ENCODE results near the gene ARPIN.

Gene ARPIN

DNA sequence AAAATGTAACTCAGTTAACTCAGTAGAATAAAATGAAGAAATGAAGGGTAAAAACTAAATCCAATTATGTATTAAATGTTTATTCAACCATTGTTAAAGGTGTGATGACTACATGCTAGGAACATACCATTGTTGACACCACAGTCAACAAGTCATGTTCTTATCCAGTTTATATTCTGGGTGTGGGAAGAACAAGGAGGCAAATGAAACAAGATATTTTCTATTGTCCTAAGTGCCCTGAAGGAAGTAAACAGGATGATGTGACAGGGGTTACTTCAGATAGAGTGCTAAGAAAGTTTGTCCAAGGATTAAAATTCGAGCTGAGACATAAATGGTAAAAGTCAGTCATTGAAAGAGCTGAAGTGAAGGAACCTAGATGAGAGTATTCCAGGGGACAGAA lies 32.0 kb downstream of the ARPIN start:
- Histone ChIP-seq H3K27me3 (ENCODE audit: insufficient read depth, low read depth, severe bottlenecking) (no peaks in the 10 kb centered on the region), H3K4me3 (ENCODE audit: low read depth, low read length) (no peak overlapping the region), H3K36me3 (peaks cover 22% of the 10 kb centered on the region), H3K9me3 (ENCODE audit: severe bottlenecking) (no peaks in the 10 kb centered on the region), H3K27ac (no peak overlapping the region)
- TF ChIP-seq, protein P1, sequence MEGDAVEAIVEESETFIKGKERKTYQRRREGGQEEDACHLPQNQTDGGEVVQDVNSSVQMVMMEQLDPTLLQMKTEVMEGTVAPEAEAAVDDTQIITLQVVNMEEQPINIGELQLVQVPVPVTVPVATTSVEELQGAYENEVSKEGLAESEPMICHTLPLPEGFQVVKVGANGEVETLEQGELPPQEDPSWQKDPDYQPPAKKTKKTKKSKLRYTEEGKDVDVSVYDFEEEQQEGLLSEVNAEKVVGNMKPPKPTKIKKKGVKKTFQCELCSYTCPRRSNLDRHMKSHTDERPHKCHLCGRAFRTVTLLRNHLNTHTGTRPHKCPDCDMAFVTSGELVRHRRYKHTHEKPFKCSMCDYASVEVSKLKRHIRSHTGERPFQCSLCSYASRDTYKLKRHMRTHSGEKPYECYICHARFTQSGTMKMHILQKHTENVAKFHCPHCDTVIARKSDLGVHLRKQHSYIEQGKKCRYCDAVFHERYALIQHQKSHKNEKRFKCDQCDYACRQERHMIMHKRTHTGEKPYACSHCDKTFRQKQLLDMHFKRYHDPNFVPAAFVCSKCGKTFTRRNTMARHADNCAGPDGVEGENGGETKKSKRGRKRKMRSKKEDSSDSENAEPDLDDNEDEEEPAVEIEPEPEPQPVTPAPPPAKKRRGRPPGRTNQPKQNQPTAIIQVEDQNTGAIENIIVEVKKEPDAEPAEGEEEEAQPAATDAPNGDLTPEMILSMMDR (IDR thresholded peaks at IDR 0.05; ENCODE audit: low read depth, low read length) = no peak
- DNase-seq = no peak

DNA sequence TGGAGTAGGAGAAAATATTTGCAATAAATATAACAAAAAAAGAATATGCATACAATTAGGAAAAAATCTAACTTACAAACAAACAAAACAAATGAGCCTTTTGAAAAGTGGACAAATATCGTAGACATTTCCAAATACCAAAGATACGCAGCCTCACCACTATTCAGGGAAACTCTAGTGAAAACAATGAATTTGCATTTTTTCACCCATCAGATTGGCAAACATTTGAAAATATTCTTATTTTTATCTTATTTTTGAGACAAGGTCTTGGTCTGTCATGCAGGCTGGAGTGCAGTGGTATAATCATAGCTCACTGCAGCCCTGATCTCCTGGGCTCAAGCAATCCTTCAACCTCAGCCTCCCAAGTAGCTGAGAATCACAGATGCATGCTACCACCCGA lies 34.4 kb downstream of the ARPIN start:
- H3K27me3 ChIP-seq (ENCODE audit: insufficient read depth, low read depth, severe bottlenecking) = no peaks in the 10 kb centered on the region

DNA sequence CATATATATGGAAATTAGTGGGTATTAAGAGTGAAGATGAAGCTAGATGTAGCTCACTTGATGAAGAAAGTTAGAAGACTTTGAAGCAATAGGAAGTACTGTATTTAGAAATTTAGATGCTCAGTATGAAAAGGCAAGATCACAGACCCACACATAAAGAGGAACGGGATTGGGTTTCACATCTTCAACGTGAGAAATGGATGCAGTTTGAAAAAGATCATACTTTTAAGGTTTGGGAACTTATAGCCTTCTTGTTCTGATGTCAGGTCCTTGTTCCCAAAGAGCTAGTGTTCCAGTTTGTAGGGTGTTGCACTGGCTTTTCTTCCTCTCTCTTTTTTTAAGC lies 35.7 kb downstream of the ARPIN start:
- peaks cover 14% of the 10 kb centered on the region for H3K36me3 ChIP-seq
- no peak for DNase-seq

More for the DNA sequence above, 34.4 kb downstream of the ARPIN start:
- no peak overlapping the region for H3K4me3 ChIP-seq (ENCODE audit: low read depth, low read length)
- no peaks in the 10 kb centered on the region for H3K9me3 ChIP-seq (ENCODE audit: severe bottlenecking)
- no peak for DNase-seq
- H3K27ac ChIP-seq = no peak overlapping the region
- peaks cover 12% of the 10 kb centered on the region for H3K36me3 ChIP-seq
- TF ChIP-seq, protein P1 (IDR thresholded peaks at IDR 0.05; ENCODE audit: low read depth, low read length) = no peak

DNA sequence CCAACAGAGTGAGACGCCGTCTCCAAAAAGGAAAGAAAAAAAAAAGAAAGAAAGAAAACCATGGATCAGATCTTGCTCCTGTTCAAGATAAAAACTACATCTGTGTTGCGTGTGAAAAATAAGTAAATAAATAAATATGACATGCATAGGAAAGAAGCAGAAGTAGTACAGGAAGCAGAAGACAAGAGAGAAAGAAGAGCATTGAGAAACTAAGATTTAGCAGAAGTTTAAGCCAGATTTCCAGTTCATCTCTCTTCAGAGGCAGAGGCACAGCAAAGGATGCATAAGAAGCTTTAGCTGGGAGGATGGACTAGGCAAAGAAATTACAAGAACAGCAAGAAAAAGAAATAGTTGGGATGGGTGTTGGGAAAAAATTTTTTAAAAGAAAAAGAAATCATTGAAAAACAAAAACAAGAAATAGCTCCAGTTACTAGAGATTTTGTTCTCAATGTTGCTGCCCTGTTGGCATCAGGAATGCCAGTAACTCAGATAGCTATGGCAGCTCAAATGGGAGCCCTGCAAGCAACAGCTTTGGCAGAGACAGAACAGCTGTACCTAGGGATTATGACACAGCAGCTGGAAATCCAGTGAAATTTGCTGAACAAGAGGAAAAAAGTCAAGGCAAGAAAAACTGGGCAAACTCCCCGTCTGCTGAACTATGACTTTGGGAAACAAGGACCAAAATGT lies 36.2 kb downstream of the ARPIN start:
- TF ChIP-seq, protein P1 (IDR thresholded peaks at IDR 0.05; ENCODE audit: low read depth, low read length) = no peak
- no peaks in the 10 kb centered on the region for H3K9me3 ChIP-seq (ENCODE audit: severe bottlenecking)
- H3K27ac ChIP-seq = no peak overlapping the region
- no peak for DNase-seq
- no peaks in the 10 kb centered on the region for H3K27me3 ChIP-seq (ENCODE audit: insufficient read depth, low read depth, severe bottlenecking)
- no peak overlapping the region for H3K4me3 ChIP-seq (ENCODE audit: low read depth, low read length)
- peaks cover 15% of the 10 kb centered on the region for H3K36me3 ChIP-seq

More for the DNA sequence above, 35.7 kb downstream of the ARPIN start:
- no peaks in the 10 kb centered on the region for H3K9me3 ChIP-seq (ENCODE audit: severe bottlenecking)
- no peaks in the 10 kb centered on the region for H3K27me3 ChIP-seq (ENCODE audit: insufficient read depth, low read depth, severe bottlenecking)
- H3K27ac ChIP-seq = no peak overlapping the region
- TF ChIP-seq, protein P1 (IDR thresholded peaks at IDR 0.05; ENCODE audit: low read depth, low read length) = no peak
- H3K4me3 ChIP-seq (ENCODE audit: low read depth, low read length) = no peak overlapping the region

DNA sequence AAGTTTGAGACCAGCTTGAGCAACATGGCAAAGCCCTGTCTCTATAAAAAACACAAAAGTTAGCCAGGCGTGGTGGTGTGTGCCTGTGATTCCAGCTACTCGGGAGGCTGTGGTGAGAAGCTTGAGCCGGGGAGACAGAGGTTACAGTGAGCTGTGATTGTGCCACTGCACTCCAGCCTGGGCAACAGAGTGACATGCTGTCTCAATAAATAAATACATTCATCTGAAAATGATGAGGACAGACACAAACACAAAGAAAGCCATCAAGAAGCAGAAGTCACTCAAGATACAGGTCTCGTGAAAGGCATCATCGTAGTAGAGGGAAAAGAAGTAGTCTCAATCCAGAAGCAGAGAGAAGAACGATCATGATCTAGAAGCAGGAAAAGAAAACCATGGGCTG lies 37.0 kb downstream of the ARPIN start:
- Histone ChIP-seq H3K27me3 (ENCODE audit: insufficient read depth, low read depth, severe bottlenecking) (no peaks in the 10 kb centered on the region), H3K4me3 (ENCODE audit: low read depth, low read length) (no peak overlapping the region), H3K9me3 (ENCODE audit: severe bottlenecking) (no peaks in the 10 kb centered on the region), H3K36me3 (peaks cover 19% of the 10 kb centered on the region), H3K27ac (no peak overlapping the region)
- DNase-seq = no peak
- TF ChIP-seq, protein P1 (IDR thresholded peaks at IDR 0.05; ENCODE audit: low read depth, low read length) = no peak

All from WERI-Rb-1 (cell line).